MM.1S (cell line): ENCODE data around the gene SYNCRIP.

ENCODE experiments used
- EZH2 ChIP-seq: fragments of 300-600 bp; sonication (generic); optimal IDR thresholded peaks from 2 replicates; pipeline ENCODE3; 2017; ENCODE audit warnings: low read depth, mild to moderate bottlenecking, antibody characterized with exemption, low read length, mixed read lengths
- EZH2phosphoT487 ChIP-seq: fragments of 300-600 bp; sonication (generic); IDR thresholded peaks from 2 replicates; pipeline ENCODE4 v1.6.1; 2018; ENCODE audit warnings: antibody characterized with exemption, low read length
- TF ChIP-seq, protein P1 (sequence below): fragments of 300-600 bp; sonication (generic); IDR thresholded peaks from 2 replicates; pipeline ENCODE4 v1.5.1; 2016; ENCODE audit warnings: antibody characterized with exemption, low read length, mixed read lengths

DNA sequence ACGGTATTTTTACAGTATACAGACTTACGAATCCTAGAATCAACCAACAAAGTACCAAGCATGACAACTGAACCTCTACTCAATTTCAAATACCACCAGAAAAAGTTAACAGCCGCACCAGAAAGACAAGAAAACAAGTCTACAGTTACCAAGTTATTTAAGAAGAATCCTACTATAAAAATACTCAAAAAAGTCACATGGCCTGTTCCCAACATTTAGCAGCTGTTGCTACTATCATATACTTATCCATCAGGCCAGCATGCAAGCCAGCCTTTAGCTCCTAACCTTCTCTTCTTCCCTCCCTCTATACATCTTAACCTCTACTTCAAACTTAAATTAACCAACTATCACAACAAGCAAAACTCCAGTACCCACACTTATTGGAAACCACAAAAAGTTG lies 1.9 kb downstream of the SYNCRIP start:
- TF ChIP-seq, protein P1, sequence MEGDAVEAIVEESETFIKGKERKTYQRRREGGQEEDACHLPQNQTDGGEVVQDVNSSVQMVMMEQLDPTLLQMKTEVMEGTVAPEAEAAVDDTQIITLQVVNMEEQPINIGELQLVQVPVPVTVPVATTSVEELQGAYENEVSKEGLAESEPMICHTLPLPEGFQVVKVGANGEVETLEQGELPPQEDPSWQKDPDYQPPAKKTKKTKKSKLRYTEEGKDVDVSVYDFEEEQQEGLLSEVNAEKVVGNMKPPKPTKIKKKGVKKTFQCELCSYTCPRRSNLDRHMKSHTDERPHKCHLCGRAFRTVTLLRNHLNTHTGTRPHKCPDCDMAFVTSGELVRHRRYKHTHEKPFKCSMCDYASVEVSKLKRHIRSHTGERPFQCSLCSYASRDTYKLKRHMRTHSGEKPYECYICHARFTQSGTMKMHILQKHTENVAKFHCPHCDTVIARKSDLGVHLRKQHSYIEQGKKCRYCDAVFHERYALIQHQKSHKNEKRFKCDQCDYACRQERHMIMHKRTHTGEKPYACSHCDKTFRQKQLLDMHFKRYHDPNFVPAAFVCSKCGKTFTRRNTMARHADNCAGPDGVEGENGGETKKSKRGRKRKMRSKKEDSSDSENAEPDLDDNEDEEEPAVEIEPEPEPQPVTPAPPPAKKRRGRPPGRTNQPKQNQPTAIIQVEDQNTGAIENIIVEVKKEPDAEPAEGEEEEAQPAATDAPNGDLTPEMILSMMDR = no peak
- TF ChIP-seq EZH2 (no peak), EZH2phosphoT487 (no peak)
